SK-N-SH treated with all-trans-retinoic acid at 6 μM for 48 hours (cell line): Measurements from ENCODE around the gene CYTH4.

Experiments
- CREB5 ChIP-seq: fragments of 250-450 bp; sonication (Bioruptor Pico); IDR thresholded peaks from 2 replicates; pipeline ENCODE4 v1.5.1; 2020; ENCODE audit warnings: low read depth, mild to moderate bottlenecking, moderate library complexity
- CSDC2 ChIP-seq: fragments of 250-450 bp; sonication (Bioruptor Pico); IDR thresholded peaks from 2 replicates; pipeline ENCODE4 v1.5.0; 2020; ENCODE audit warnings: mild to moderate bottlenecking, moderate library complexity
- GLIS3 ChIP-seq: fragments of 250-450 bp; sonication (Bioruptor Pico); IDR thresholded peaks from 2 replicates; pipeline ENCODE4 v1.5.0; 2020; ENCODE audit warnings: mild to moderate bottlenecking, moderate library complexity
- OSR1 ChIP-seq: fragments of 250-450 bp; sonication (Bioruptor Pico); IDR thresholded peaks from 2 replicates; pipeline ENCODE4 v1.8.0; 2022; ENCODE audit warnings: moderate library complexity, mild to moderate bottlenecking, inconsistent platforms
- PATZ1 ChIP-seq: fragments of 250-450 bp; sonication (Bioruptor Pico); IDR thresholded peaks from 2 replicates; pipeline ENCODE4 v1.8.0; 2020; ENCODE audit warnings: mild to moderate bottlenecking, moderate library complexity, borderline replicate concordance
- PPARA ChIP-seq: fragments of 250-450 bp; sonication (Bioruptor Pico); IDR thresholded peaks from 2 replicates; pipeline ENCODE4 v1.5.0; 2020; ENCODE audit warnings: mild to moderate bottlenecking, borderline replicate concordance
- RARB ChIP-seq: fragments of 250-450 bp; sonication (Bioruptor Pico); IDR thresholded peaks from 2 replicates; pipeline ENCODE4 v1.8.0; 2021; ENCODE audit warnings: mild to moderate bottlenecking, moderate library complexity
- TCF4 ChIP-seq: fragments of 250-450 bp; sonication (Bioruptor Pico); IDR thresholded peaks from 2 replicates; pipeline ENCODE4 v1.8.0; 2021; ENCODE audit warnings: mild to moderate bottlenecking, moderate library complexity, borderline replicate concordance
- TOX ChIP-seq: fragments of 250-450 bp; sonication (Bioruptor Pico); IDR thresholded peaks from 2 replicates; pipeline ENCODE4 v1.8.0; 2021; ENCODE audit warnings: mild to moderate bottlenecking, moderate library complexity, borderline replicate concordance
- TSHZ2 ChIP-seq: fragments of 250-450 bp; sonication (Bioruptor Pico); IDR thresholded peaks from 2 replicates; pipeline ENCODE4 v1.5.0; 2020; ENCODE audit warnings: mild to moderate bottlenecking, moderate library complexity
- ZC3H10 ChIP-seq: fragments of 250-450 bp; sonication (Bioruptor Pico); IDR thresholded peaks from 2 replicates; pipeline ENCODE4 v1.5.1; 2021; ENCODE audit warnings: mild to moderate bottlenecking, moderate library complexity
- ZNF565 ChIP-seq: fragments of 450-650 bp; formaldehyde crosslinking; conservative IDR thresholded peaks from 2 replicates; pipeline ENCODE4 v1.5.0; 2020; ENCODE audit warnings: low read depth, mild to moderate bottlenecking, moderate library complexity
- ZNF70 ChIP-seq: fragments of 450-650 bp; formaldehyde crosslinking; IDR thresholded peaks from 2 replicates; pipeline ENCODE4 v1.5.0; 2020; ENCODE audit warnings: mild to moderate bottlenecking, moderate library complexity
- TF ChIP-seq, protein P1 (sequence below): fragments of 250-450 bp; sonication (Bioruptor Pico); IDR thresholded peaks from 2 replicates; pipeline ENCODE4 v1.8.0; 2021; ENCODE audit warnings: low read depth, mild to moderate bottlenecking, moderate library complexity, borderline replicate concordance

DNA sequence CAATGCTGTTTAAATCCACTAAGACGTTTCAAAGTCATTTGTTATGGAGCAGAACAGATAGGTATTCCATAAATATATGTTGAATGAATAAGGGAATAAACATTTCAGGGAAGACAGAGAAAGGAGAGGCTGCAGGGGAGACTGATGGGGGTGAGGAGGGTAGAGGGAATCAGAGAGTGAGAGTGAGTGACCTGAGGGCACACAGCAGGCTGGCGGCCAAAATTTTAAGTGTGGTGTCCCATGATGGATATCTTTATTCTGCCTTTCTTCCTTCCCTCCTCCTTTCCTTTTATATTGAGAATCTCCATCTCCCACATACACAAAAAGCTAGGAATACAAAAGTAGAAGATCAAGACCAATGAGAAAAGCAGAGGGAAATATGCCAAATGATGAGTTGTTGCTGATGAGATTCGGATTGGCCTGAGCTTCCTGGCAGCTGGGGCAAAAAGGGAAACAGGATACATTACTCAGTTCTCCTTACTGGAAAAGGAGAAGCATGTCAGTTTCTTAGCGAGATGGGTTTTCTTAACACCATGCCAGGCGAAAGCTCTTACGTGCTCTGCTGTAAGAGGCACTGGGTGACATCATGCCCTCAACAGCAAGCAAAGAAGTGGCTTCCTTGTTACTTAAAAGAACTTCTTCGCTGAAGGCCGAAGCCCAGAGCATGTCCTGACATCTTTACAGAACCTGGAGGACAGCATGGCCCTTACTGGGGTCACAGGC, 11.2 kb upstream of the CYTH4 start:
- no peak for TF ChIP-seq GLIS3 (CRISPR knock-in tag)
- TF ChIP-seq TCF4 (CRISPR knock-in tag) = no peak
- TF ChIP-seq, protein P1, sequence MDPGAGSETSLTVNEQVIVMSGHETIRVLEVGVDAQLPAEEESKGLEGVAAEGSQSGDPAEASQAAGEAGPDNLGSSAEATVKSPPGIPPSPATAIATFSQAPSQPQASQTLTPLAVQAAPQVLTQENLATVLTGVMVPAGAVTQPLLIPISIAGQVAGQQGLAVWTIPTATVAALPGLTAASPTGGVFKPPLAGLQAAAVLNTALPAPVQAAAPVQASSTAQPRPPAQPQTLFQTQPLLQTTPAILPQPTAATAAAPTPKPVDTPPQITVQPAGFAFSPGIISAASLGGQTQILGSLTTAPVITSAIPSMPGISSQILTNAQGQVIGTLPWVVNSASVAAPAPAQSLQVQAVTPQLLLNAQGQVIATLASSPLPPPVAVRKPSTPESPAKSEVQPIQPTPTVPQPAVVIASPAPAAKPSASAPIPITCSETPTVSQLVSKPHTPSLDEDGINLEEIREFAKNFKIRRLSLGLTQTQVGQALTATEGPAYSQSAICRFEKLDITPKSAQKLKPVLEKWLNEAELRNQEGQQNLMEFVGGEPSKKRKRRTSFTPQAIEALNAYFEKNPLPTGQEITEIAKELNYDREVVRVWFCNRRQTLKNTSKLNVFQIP = no peak
- TF ChIP-seq TSHZ2 (CRISPR knock-in tag) = no peak
- TF ChIP-seq CREB5 (CRISPR knock-in tag) = no peak
- no peak for TF ChIP-seq ZNF70
- no peak for TF ChIP-seq RARB (CRISPR knock-in tag)
- no peak for TF ChIP-seq TOX (CRISPR knock-in tag)
- no peak for TF ChIP-seq CSDC2
- TF ChIP-seq PATZ1 (CRISPR knock-in tag) = no peak
- no peak for TF ChIP-seq ZNF565 (CRISPR knock-in tag)
- no peak for TF ChIP-seq OSR1
- TF ChIP-seq ZC3H10 = no peak
- no peak for TF ChIP-seq PPARA
